SW 1271 (cell line): ENCODE measurements around the gene MOB3B.

Experiments used
- DNase-seq, 2 experiments: peaks; one replicate each; lab custom pipeline; 2025; lab: John Stamatoyannopoulos, UW

The MOB3B gene

DNA sequence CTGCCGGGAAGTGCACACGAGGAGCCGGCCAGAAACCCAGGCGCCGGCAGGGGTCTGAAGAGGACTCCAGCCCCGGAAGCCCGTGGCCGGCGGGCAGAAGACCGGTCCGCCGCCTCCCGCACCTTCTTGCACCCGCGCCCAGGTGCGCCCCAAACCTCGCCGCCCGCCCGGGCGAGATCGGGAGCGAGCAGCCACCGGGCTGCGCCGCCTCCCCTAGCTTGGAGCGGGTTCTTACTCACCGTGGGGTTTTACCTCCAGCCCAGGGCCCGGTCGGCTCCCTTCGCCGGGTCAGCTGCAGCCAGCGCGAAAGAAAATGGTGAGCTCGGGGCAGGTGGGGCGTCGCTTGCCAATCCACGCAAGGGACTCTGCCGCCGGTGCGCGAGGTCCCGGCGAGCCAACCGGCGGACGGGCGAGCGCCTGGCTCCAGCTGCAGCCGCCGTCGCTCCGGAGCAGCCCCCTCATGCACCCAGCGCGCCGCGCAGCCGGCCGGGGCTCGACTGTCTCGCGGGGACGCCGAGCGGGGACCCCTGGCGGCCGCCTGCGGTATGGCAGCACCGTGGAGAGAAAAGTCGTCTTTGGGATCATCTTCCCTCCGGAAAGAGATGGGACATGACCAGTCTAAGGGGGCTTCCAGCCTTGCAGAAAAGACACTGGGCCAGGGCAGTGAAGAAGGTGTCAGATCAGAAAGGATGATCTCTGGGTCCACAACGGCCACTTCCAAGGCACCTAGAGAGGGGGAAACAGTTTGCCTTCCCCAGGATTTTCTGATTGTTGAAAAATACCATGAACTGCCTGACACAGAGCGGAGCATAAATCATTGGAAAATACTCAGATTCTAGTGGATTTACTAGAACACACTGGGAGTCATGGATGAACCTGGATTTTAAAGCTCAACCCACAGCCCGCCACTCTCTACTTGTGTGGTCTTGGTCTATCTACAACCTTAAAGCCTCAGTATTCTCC is at the start of gene MOB3B:
Gene MOB3B, minus strand, starts transcription at position 499 of the 963 bp plus-strand sequence. CDS start 74,264 bp downstream, outside the sequence.
- peak in 1 of 2 experiments; percentile 18 for DNase-seq

DNA sequence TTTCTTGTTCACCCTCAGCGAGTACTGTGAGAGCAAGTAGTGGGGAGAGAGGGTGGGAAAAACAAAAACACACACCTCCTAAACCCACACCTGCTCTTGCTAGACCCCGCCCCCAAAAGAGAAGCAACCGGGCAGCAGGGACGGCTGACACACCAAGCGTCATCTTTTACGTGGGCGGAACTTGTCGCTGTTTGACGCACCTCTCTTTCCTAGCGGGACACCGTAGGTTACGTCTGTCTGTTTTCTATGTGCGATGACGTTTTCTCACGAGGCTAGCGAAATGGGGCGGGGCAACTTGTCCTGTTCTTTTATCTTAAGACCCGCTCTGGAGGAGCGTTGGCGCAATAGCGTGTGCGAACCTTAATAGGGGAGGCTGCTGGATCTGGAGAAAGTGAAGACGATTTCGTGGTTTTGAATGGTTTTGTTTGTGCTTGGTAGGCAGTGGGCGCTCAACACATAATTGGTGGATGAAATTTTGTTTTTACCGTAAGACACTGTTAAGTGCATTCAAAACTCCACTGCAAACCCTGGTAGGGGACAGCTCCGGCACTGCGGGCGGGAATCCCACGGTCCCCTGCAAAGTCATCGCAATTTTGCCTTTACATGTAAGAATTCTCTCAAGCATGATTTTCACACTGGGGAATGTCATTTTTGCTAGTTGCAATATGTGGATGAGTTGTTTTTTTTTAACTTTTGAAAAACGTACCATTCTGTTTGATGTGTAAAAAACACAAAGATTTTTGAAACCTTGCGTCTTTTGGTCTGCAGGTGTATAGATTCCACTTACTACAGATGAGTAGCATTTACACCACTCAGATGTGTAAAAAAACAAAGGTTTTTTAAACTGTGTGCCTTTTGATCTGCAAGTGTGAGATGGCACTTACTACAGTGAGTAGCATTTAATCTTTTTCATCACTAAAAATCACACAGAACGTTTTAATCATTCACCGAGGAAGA is 44.3 kb upstream of the MOB3B start:
- DNase-seq = peak; percentile 82 to 95

DNA sequence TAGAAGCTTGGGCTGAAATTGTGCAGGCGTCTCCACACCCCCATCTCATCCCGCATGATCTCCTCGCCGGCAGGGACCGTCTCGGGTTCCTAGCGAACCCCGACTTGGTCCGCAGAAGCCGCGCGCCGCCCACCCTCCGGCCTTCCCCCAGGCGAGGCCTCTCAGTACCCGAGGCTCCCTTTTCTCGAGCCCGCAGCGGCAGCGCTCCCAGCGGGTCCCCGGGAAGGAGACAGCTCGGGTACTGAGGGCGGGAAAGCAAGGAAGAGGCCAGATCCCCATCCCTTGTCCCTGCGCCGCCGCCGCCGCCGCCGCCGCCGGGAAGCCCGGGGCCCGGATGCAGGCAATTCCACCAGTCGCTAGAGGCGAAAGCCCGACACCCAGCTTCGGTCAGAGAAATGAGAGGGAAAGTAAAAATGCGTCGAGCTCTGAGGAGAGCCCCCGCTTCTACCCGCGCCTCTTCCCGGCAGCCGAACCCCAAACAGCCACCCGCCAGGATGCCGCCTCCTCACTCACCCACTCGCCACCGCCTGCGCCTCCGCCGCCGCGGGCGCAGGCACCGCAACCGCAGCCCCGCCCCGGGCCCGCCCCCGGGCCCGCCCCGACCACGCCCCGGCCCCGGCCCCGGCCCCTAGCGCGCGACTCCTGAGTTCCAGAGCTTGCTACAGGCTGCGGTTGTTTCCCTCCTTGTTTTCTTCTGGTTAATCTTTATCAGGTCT is 43.5 kb upstream of the MOB3B start, which contains the start of gene C9orf72:
Gene C9orf72, minus strand, starts transcription at position 564 of the 716 bp plus-strand sequence. CDS start 6,361 bp downstream, outside the sequence.
- DNase-seq = no peak

DNA sequence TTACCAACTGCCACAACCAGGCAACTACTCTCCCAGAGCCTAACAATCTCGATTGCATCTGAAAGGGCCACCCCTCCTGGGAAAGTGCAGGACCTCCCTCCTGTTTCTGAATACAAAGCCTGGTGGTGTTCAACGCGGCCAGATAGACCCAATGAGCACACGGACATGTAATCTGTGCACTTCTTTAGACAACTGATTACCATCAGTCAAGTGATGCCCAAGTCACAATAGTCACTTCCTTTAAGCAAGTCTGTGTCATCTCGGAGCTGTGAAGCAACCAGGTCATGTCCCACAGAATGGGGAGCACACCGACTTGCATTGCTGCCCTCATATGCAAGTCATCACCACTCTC is 42.9 kb upstream of the MOB3B start:
- DNase-seq = peak in 1 of 2 experiments; percentile 14

DNA sequence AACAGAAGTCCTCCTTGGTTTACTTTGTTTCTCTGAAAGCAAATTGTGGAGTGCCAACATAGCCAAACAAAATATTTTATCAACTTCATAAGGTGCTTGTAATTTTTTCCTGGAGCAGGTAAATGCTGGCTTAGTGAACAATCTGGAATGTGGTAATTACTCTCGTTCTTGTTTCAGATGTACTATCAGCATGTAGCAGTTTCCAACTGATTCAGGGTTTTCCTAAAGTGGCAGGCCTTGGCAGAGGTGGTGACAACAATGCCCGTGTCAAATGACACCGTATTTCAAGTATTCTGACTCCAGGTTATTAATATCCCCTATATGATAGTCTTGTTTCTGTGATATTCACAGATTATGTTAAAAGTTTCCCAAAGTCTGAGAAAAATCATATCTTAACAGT is 42.4 kb upstream of the MOB3B start:
- no peak for DNase-seq

DNA sequence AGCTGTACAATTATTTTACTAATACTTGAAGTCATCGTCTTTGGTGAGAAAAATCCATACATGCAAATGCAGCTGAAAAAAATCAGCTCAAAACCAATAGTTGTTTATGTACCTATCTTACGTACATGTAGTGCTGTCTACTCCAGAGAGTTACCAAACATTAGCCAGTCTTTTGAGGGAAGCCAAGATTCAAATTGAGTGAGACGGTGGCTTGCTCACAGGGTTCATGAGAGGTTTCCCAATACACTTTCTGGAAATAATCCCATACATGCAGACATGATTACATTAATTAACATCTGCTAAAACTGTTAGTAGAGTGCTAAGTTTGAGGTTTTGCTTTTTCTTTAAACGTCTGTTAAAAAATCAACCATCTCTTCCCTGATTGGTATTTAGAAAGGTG is 41.4 kb upstream of the MOB3B start:
- DNase-seq = no peak

DNA sequence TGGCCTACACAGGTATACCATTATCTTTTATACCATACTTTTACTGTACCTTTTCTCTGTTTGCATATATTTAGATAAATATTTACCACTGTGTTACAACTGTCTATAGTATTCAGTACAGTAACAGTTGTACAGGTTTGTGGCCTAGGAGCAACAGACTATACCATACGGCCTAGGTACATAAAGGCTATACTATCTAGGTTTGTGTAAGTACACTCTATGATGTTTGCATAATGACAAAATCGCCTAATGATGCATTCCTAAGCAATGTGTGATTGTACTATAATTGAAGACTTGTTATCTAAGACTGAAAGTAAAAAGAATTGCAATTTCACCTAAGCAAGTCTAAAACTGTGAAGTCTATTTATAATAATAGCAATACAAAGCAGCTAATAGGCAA is 39.8 kb upstream of the MOB3B start:
- DNase-seq = no peak

DNA sequence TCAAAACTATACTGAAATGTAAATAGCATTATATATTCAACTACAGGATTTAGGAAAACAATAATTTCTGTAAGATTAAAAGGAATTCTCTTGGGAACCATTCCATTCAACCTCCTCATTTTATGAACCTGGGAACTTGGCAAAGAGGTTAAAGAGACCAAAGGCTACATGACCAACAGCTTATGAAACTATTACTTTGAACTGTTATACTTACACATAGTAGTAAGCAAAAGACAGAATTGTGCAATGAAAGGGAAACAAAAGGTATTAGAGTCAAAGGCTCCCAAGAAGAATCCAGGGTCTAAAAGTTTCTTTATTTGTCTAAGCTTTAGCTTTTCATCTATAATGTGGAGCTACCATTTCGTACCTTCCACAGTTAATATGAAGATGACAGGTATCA is 36.5 kb upstream of the MOB3B start:
- no peak for DNase-seq

DNA sequence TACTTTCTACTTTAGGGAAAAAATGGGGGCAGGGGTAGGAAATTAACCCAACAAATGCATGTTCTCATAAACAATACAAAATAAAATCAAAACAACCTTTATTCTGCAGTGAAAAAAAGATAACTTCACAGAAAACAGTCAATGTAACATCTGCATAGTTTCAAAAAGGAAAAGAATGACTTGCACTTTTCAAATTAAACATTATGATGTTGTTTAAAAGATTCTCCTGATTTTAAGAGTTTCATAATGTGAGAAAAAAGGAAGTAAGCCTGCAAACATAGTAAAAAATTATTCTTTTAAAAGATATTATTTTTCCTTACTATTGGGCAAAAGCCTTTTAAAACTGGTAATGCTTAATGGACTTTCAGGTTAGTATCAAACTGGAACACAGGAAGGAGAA is 36.1 kb upstream of the MOB3B start:
- DNase-seq = no peak

DNA sequence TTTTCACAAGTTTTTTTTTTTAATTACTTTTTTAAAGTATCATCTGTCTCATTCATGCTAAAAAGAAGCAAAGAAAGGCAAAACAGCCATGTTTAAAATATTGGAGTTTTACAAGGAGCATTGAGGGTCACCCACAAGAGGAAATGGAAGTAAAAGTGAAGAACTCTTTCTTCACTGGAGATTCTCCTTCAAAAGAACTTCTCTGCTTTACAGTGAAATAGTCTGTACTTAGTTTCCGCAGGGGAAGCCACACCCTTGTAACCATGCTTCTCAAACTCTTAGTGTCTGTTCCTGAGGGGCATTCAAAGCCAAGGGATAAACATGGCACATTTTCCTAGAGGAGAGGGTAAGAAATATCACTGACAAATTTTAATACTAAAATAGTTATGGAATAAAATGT is 35.1 kb upstream of the MOB3B start:
- DNase-seq = no peak

DNA sequence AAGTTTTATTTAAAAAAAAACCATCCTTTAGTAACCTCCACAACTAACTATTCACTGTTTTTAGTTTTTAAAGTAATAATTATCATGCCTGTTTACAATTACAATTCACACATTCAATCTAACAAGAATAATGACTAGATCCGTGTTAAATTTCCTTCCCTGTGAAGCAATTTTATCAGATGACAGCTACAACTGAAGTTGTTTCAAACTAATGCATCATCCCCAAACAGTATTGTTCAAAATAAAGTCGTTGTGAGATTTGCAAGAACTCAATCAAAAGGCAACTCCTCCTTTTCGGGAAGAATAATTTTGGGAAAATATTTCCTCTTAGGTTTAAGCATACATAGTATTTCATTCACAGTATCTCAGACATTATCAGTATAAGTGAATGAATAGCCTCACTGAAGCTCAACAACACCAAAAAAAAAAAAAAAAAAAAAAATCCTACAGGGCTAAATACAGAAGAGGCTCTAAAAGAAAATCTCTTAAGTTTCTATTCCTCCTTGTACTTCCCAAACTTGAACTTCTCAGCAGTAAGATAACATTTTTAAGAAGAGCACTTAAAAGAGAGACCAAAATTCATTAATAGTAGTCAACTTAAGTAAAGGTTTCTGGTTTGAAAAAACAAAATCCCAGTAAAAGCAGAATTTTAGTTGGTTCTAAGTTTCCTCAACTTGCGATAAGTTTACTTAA is 34.3 kb upstream of the MOB3B start:
- DNase-seq = no peak

DNA sequence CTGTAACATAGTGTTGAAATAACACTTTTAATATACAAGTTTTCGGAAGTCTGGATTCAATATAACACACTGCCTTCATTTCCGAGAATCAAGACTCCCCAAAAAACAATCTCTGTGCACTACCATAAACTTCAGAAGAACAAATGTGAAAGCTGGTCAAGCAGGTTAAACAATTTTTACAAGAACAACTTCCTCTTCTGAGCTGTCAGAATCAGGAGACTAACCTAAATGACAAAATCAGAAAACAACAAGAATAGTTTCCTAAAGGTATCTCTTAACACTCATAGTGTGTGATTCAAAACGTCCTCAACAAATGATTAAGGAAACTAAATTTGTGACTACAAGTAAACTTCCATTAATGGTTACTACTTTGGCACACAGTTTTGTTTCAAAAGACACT is 32.1 kb upstream of the MOB3B start:
- DNase-seq = no peak

DNA sequence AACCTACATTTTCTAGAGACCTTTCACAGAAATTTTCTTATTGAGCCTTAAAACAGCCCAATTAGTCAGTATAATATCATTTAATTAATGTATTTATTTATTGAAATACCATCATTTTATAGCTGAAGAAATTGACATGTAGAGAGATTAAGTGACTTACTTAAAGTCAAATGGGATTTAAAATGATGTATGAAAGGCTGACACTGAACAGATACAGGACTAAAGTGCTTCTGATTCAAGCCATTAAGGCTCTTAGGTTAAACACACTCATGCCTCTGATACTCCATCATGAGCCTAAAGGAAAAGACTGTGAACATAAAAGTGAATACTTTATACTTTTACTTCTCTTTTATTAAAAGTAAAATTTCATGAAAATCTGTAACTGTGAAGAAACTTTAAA is 30.8 kb upstream of the MOB3B start:
- DNase-seq = no peak

DNA sequence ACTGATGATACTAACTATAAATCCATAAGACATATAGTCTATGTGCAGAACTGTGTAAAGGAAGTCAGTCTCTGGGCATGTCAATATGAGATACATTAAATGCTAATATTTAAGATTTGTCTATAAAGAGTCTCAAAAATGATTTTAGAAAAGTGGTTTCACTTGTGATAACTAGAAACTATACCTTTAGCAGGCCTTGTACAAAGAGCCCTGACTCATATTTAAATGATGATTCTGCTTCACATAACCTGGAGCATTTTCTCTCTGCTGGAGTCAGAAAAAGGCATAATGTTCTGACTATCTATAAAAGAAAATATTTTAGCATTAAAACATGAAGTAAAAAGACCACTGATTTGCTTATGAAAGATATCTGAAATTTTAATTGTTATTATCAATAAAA is 28.7 kb upstream of the MOB3B start:
- no peak for DNase-seq

DNA sequence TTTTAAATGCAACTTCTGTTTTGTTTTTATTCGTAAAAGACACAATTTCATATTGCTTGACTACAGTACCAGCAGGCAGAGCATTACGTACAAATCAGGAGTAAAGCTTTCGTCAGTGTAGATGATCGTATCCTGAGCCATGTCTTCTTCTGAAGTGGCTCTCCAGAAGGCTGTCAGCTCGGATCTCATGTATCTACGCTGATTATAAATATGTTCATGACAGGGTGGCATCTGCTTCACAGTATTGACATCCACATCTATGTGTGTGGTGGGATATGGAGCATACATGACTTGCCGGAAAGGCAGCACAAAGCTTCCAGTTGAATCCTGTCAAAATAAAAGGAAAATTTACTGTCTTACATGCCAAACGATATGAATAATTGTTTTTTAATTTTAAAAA is 26.9 kb upstream of the MOB3B start:
- no peak for DNase-seq

DNA sequence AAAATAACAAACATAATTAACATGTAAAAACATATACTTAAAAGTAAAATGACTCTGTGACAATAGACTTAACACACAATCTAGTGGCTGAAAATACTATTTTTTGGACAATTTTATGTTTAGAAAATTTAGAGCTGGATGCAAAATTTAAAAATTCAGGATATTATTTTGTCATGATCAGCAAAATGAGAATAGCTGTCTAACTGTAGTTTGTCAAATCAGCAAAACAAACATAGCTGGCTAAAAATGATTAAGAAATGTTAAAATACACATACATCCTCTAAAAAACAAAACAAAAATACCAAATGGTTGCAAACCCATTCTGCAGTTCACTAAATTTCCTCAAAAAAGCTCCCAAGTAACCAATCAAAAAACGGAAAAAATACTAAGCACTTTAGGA is 25.1 kb upstream of the MOB3B start:
- no peak for DNase-seq

DNA sequence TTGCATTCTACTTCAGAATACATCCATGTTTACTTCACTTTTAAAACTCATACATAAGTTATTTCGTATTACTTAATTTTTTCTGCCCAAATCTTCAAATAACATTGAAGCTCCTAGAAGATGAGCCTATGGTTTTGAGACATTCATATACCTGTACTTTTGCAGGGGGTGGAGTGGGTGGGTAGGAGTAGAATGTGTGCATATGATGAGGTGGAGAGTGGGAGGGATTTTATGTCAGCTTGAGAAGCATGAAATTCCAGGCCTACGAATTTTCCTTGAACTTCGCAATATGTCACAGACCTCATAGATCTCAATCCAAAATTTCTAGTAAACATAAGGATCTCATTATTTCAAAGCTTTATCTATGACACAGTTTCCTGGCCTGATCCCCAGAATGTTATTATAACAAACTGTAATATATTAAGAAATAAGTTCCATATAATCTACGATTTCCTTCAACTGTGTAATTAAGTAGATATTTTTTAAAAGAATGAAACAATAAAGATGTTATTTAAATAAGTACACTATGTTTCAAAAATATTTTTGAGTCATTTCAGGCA is 19.7 kb upstream of the MOB3B start:
- no peak for DNase-seq

DNA sequence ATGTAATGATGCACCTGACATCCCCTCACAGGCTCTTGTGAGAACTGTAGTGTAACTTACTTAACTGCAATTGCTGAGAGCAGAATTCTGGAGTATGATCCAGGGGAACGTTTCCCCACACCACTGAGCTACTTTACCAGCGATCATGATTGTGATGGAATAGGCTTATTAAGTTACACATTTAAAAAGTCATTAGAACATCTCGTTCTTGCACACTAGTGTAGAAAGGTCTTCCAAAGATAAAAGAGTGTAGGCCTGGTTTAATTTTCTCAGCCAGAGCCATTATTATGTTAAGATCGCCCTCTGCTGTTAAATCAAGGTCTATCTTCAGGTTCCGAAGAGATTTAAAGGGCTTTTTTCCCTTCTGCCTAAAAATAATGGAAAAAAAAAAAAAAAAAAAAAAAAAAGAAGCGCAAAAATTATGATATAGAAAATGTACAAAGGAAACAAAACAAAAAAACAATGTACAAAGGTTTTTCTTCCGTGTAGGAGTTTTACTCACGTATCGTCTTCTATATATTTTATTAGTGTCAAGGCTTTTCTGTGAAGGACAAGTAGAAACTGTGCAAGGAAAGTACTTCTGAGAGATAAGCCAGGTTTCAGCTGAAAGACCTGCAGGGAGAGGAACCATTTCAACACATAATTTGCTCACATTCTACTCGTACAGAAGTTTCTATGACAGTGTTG is 18.6 kb upstream of the MOB3B start:
- DNase-seq = peak in 1 of 2 experiments; percentile 12

DNA sequence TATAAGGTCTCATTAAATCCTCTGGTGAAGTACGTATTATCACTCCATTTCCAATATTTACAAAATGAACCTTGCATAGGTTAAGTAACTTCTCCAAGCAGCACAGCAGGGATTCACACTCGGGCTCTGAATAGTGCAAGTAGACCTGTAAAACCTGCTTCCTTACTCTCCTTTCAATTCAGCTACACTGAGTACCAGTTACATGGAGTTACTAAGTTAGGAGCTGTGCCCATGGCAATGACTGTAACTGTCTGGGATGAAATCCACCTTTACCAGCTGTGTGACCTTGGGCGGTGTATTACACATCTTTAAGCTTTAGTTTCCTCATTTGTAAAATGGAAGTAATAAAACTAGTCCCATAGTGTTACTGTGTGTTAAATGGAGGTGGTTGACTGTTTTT is 15.9 kb upstream of the MOB3B start:
- DNase-seq = no peak

DNA sequence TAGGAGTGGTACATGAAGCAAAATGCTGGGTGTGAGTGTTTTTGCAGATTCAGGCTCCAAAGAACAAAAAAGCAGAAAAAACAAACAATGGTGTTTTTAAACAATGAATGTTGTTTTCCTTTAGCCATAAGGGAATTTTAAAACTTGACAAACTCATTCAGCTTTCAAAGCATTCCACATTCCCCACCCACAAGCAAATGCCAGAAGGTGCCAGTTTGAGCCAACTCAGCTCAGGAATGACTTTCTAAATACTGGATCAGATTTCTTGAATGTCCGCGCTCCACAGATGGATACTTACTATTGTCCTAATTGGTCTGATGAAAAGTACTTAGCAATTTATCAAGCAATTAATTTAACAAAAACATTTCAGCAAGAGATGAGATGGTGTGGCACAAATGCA is 12.9 kb upstream of the MOB3B start:
- no peak for DNase-seq
